ENCODE measurements around the gene GREB1. TPM values are rescaled to one million over a fixed set of nuclear protein-coding genes. Genes with fewer than 3 reads are reported as not detected.

The GREB1 gene
- total and polyA plus RNA-seq, 2 of the 13 experiments (the other 11 are each of a cell fraction or from before 2014, with no cell fraction given) = 31.3 to 61.2 TPM

DNA sequence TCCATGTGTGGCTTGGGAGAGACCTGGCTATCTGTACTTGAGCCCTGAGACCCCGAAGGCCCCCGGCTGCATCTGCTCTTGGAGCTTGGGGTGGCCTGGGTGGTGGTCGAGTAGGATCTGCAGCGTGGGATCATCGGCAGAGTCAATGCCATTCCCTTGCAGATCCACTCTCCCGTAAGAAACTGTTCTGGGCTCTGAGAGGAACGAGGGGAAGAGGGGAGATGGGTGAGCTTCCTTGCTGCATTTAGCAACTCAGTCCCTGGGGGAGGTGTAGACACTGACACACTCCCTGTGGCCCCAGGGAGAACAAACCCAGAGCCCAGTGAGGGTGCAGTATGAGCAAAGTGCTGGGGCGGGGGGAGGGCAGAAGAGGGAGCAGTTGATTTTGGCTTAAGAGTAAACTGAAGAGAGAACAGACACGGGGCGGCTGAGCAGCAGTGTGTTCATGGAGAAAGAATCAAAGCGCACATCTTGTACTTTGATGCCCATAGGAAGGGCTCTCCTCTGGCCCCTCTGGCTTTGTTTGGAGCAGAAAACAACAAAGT, 8.5 kb downstream of the GREB1 start (continued):
- TF ChIP-seq, protein P1, sequence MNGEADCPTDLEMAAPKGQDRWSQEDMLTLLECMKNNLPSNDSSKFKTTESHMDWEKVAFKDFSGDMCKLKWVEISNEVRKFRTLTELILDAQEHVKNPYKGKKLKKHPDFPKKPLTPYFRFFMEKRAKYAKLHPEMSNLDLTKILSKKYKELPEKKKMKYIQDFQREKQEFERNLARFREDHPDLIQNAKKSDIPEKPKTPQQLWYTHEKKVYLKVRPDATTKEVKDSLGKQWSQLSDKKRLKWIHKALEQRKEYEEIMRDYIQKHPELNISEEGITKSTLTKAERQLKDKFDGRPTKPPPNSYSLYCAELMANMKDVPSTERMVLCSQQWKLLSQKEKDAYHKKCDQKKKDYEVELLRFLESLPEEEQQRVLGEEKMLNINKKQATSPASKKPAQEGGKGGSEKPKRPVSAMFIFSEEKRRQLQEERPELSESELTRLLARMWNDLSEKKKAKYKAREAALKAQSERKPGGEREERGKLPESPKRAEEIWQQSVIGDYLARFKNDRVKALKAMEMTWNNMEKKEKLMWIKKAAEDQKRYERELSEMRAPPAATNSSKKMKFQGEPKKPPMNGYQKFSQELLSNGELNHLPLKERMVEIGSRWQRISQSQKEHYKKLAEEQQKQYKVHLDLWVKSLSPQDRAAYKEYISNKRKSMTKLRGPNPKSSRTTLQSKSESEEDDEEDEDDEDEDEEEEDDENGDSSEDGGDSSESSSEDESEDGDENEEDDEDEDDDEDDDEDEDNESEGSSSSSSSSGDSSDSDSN (CRISPR knock-in tag; IDR thresholded peaks at IDR 0.05) = peak; percentile 29; the same call in 1 of the 2 replicates
- TF ChIP-seq ZNF772 (CRISPR knock-in tag; IDR thresholded peaks at IDR 0.05) (no peak), MBNL3 (CRISPR knock-in tag; conservative IDR thresholded peaks at IDR 0.05) (no peak), KLF16 (CRISPR knock-in tag; IDR thresholded peaks at IDR 0.05) (no peak), SP4 (CRISPR knock-in tag; IDR thresholded peaks at IDR 0.05) (no peak), PHF21A (CRISPR knock-in tag; IDR thresholded peaks at IDR 0.05) (no peak), CBX2 (IDR thresholded peaks at IDR 0.05; ENCODE audit: low read depth, low read length) (no peak), CBX2 (CRISPR knock-in tag; IDR thresholded peaks at IDR 0.05; ENCODE audit: low read depth) (no peak), ZNF746 (CRISPR knock-in tag; IDR thresholded peaks at IDR 0.05) (no peak), ZNF468 (CRISPR knock-in tag; IDR thresholded peaks at IDR 0.05) (no peak), SAFB2 (CRISPR knock-in tag; IDR thresholded peaks at IDR 0.05; ENCODE audit: borderline replicate concordance, low read depth) (no peak), ZNF557 (CRISPR knock-in tag; IDR thresholded peaks at IDR 0.05) (no peak), ZNF839 (CRISPR knock-in tag; IDR thresholded peaks at IDR 0.05; ENCODE audit: borderline replicate concordance) (peak; percentile 60; the same call in 1 of the 2 replicates), MXD4 (CRISPR knock-in tag; IDR thresholded peaks at IDR 0.05) (0 out of 2 replicates have a peak, but pooled peaks have one; percentile 18), ZNF431 (CRISPR knock-in tag; IDR thresholded peaks at IDR 0.05; ENCODE audit: borderline replicate concordance, low read depth) (no peak), DMAP1 (CRISPR knock-in tag; IDR thresholded peaks at IDR 0.05) (peak; percentile 53; the same call in 1 of the 2 replicates), REPIN1 (CRISPR knock-in tag; IDR thresholded peaks at IDR 0.05; ENCODE audit: borderline replicate concordance, low read depth) (peak; percentile 13; the same call in 1 of the 2 replicates), SNRNP70 (IDR thresholded peaks at IDR 0.05; ENCODE audit: low read depth, low read length) (no peak), ZNF3 (CRISPR knock-in tag; IDR thresholded peaks at IDR 0.05) (no peak), ZNF24 (IDR thresholded peaks at IDR 0.05) (no peak)
- TF ChIP-seq, protein P2, sequence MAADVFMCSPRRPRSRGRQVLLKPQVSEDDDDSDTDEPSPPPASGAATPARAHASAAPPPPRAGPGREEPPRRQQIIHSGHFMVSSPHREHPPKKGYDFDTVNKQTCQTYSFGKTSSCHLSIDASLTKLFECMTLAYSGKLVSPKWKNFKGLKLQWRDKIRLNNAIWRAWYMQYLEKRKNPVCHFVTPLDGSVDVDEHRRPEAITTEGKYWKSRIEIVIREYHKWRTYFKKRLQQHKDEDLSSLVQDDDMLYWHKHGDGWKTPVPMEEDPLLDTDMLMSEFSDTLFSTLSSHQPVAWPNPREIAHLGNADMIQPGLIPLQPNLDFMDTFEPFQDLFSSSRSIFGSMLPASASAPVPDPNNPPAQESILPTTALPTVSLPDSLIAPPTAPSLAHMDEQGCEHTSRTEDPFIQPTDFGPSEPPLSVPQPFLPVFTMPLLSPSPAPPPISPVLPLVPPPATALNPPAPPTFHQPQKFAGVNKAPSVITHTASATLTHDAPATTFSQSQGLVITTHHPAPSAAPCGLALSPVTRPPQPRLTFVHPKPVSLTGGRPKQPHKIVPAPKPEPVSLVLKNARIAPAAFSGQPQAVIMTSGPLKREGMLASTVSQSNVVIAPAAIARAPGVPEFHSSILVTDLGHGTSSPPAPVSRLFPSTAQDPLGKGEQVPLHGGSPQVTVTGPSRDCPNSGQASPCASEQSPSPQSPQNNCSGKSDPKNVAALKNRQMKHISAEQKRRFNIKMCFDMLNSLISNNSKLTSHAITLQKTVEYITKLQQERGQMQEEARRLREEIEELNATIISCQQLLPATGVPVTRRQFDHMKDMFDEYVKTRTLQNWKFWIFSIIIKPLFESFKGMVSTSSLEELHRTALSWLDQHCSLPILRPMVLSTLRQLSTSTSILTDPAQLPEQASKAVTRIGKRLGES (CRISPR knock-in tag; IDR thresholded peaks at IDR 0.05; ENCODE audit: borderline replicate concordance) = no peak
- TF ChIP-seq, protein P3, sequence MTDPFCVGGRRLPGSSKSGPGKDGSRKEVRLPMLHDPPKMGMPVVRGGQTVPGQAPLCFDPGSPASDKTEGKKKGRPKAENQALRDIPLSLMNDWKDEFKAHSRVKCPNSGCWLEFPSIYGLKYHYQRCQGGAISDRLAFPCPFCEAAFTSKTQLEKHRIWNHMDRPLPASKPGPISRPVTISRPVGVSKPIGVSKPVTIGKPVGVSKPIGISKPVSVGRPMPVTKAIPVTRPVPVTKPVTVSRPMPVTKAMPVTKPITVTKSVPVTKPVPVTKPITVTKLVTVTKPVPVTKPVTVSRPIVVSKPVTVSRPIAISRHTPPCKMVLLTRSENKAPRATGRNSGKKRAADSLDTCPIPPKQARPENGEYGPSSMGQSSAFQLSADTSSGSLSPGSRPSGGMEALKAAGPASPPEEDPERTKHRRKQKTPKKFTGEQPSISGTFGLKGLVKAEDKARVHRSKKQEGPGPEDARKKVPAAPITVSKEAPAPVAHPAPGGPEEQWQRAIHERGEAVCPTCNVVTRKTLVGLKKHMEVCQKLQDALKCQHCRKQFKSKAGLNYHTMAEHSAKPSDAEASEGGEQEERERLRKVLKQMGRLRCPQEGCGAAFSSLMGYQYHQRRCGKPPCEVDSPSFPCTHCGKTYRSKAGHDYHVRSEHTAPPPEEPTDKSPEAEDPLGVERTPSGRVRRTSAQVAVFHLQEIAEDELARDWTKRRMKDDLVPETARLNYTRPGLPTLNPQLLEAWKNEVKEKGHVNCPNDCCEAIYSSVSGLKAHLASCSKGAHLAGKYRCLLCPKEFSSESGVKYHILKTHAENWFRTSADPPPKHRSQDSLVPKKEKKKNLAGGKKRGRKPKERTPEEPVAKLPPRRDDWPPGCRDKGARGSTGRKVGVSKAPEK (CRISPR knock-in tag; IDR thresholded peaks at IDR 0.05; ENCODE audit: borderline replicate concordance) = no peak
- TF ChIP-seq, protein P4, sequence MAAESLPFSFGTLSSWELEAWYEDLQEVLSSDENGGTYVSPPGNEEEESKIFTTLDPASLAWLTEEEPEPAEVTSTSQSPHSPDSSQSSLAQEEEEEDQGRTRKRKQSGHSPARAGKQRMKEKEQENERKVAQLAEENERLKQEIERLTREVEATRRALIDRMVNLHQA (CRISPR knock-in tag; IDR thresholded peaks at IDR 0.05) = no peak

Measured in HepG2 (cell line).